OCI-LY7 (cell line): ENCODE data around the gene TTC39A.

Experiments used
- CTCF ChIP-seq: fragments of 200-600 bp; sonication (generic); conservative IDR thresholded peaks from 2 replicates; pipeline ENCODE4 v1.5.1; 2014; ENCODE audit warnings: mild to moderate bottlenecking, antibody characterized with exemption, low read length, moderate library complexity, mixed read lengths
- EZH2phosphoT487 ChIP-seq: fragments of 200-600 bp; sonication (generic); IDR thresholded peaks from 2 replicates; pipeline ENCODE4 v1.6.1; 2018; ENCODE audit warnings: low read depth, borderline replicate concordance, mild to moderate bottlenecking, mixed run types, antibody characterized with exemption, low read length, moderate library complexity, mixed read lengths

- TF ChIP-seq CTCF (no peak), EZH2phosphoT487 (no peak)
Measured at GRCh38 chr1:51270751-51271150, 59.6 kb downstream of the TTC39A start.
